C4-2B (cell line): ENCODE measurements around the gene DHRS7B.
"Not testable (repeated sequence)": the region's sequence is repeated elsewhere in the genome, so short reads cannot be mapped to it uniquely, and the experiment has no call there.

Experiments
- H3K27ac ChIP-seq: fragments of 450-650 bp; 2 replicates; pipeline ENCODE4 v1.5.1; 2017
- ZFX ChIP-seq: fragments of 450-650 bp; IDR thresholded peaks from 2 replicates; pipeline ENCODE4 v1.6.1; 2017
- TF ChIP-seq, protein P1 (sequence below): fragments of 450-650 bp; conservative IDR thresholded peaks from 2 replicates; pipeline ENCODE4 v1.5.1; 2017; ENCODE audit warnings: mild to moderate bottlenecking

The DHRS7B gene, protein sequence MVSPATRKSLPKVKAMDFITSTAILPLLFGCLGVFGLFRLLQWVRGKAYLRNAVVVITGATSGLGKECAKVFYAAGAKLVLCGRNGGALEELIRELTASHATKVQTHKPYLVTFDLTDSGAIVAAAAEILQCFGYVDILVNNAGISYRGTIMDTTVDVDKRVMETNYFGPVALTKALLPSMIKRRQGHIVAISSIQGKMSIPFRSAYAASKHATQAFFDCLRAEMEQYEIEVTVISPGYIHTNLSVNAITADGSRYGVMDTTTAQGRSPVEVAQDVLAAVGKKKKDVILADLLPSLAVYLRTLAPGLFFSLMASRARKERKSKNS

DNA sequence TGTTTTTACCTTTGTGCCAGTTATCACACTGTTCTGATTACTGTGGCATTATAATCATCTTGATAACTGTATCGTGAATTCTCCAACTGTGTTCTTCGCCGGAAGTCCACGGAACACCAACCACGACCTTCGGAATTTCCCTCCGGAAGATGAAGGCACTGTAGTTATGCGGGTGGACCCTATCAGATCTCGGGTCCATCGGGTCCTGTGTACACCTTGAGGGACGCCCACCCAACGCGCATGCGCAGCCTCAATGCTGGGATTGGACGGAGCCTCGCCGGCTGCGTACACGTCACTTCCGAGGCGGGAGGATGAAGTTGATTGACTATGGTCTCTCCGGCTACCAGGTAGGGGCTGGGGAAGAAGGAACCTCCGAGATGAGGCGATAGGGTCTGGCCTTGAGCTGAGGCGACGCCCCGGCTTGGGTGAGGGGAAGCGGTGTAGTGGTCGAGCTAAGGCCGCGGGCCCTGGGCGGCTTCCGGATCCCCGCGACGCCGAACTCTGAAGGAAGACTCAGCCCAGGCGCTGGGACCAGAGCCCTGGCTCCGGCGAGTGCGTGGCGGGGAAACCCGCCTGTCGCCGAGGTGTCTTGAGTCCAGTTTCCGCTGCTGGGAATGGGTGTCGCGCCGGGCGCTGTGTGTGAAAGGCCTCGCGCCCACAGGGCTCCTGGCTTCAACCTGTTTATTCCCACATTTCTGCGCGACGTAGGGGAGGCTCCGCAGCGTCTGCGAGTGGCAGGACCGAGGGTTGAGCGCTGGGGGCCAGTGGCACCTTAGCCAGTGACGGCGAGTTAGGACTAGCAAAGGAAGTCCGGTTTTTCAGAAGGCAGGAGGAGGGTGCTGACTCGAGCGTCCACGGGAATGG is at the start of gene DHRS7B:
Gene DHRS7B, plus strand, starts transcription at position 320 of the 864 bp plus-strand sequence. Its CDS starts 8 bp downstream, at position 328.
- peak; percentile 36 for TF ChIP-seq ZFX
- TF ChIP-seq, protein P1, sequence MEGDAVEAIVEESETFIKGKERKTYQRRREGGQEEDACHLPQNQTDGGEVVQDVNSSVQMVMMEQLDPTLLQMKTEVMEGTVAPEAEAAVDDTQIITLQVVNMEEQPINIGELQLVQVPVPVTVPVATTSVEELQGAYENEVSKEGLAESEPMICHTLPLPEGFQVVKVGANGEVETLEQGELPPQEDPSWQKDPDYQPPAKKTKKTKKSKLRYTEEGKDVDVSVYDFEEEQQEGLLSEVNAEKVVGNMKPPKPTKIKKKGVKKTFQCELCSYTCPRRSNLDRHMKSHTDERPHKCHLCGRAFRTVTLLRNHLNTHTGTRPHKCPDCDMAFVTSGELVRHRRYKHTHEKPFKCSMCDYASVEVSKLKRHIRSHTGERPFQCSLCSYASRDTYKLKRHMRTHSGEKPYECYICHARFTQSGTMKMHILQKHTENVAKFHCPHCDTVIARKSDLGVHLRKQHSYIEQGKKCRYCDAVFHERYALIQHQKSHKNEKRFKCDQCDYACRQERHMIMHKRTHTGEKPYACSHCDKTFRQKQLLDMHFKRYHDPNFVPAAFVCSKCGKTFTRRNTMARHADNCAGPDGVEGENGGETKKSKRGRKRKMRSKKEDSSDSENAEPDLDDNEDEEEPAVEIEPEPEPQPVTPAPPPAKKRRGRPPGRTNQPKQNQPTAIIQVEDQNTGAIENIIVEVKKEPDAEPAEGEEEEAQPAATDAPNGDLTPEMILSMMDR, result no peak
- H3K27ac ChIP-seq, result peak within 1 kb of the TSS; percentile 87

DNA sequence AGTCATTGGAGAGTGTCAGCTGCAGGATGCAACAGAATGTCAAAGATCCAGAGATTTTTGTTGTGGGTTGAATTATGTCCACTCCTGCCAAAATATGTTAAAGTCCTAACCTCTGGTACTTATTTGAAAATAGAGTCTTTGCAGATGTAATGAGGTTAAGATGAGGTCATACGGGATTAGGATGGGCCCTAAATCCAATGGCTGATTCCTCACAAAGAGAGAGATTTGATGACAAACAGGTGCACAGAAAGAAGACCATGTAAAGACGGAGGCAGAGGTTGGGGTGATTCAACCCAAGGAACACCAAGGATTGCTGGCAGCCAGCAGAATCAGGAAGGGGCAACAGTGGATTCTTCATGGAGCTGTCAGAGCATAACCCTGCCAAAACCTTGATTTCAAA is 49.5 kb upstream of the DHRS7B start:
- no peak for TF ChIP-seq ZFX
- TF ChIP-seq, protein P1, result no peak
- no peak overlapping the region for H3K27ac ChIP-seq

DNA sequence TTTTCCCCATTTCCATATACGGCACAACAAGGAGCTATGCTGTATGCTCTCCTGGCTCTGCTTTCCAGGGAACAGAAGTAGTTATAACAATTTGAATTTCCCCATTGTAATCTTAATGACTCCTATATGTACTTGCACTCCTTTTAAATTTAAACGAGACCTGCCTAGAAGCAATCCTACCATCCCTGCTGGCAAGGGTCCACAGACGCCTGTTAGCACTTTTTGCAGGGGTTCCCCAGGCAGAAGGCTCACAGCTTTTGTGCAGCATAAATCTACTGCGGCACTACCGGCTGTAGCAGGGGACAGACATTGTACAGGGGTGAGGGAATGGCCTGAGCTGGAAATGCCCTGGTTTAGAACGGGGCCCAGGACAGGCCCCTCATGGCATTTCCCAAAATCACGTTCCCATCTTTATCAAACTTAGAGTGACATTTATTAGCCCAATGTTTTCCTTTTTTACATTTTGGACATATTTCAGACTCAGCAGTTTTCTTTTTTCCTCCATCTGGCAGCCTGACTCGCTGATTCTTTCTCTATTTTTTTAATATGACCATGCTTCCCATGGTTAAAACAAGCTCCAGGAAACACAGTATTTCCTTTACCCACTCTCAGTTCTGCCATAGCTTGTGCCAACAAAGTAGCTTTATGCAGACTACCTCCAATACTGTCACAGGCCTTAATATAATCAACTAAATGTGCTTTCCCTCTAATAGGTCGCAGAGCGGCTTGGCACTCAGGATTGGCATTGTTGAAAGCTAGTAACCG is 48.6 kb upstream of the DHRS7B start:
- TF ChIP-seq, protein P1, result no peak
- no peak for TF ChIP-seq ZFX
- no peak overlapping the region for H3K27ac ChIP-seq

DNA sequence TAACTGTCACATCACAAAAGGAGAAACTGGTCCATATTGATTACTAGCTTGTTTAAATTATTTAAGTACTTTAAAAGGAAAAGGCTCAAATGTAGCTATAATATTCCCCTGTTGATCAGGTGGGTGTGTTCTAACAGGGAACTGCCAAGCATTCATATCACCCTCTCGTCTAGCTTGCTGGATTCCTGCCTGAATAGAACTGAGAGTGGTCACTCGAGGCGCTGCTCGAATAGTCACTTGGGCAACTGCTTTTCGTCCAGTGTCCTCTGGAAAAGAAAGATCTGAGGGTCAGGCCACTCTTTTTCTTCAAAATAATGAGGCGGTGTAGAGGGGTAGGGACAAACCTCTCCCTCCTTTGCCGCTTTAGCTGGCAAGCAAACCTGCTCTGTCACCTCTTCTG is 47.6 kb upstream of the DHRS7B start:
- TF ChIP-seq, protein P1, result no peak
- TF ChIP-seq ZFX, result no peak
- H3K27ac ChIP-seq, result no peak overlapping the region

DNA sequence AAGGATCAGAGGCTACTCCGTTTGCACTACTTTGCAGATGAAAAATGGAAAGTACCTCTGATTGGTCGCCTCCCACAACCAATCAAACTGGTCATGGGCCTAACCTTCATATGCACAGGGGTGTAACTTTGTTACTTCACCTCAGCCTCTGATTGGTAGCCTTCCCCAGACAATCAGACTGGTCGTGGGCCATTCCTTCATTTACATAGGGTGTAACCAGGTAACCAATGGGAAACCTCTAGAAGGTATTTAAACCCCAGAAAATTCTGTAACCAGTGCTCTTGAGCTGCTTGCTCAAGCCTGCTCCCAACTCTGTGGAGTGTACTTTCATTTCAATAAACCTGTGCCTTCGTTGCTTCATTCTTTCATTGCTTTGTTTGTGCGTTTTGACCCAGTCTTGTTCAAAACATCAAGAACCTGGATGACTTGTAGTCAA is 44.7 kb upstream of the DHRS7B start:
- no peak for TF ChIP-seq ZFX
- TF ChIP-seq, protein P1, result no peak
- no peak overlapping the region for H3K27ac ChIP-seq

DNA sequence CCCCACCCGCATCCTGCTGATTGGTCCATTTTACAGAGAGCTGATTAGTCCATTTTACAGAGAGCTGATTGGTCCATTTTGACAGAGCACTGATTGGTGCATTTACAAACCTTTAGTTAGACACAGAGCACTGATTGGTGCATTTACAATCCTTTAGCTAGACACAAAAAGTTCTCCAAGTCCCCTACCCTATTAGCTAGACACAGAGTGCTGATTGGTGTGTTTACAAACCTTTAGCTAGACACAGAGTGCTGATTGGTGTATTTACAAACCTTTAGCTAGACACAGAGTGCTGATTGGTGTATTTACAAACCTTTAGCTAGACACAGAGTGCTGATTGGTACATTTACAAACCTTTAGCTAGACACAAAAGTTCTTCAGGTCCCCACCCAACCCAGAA is 41.5 kb upstream of the DHRS7B start:
- H3K27ac ChIP-seq, result not testable (repeated sequence)

DNA sequence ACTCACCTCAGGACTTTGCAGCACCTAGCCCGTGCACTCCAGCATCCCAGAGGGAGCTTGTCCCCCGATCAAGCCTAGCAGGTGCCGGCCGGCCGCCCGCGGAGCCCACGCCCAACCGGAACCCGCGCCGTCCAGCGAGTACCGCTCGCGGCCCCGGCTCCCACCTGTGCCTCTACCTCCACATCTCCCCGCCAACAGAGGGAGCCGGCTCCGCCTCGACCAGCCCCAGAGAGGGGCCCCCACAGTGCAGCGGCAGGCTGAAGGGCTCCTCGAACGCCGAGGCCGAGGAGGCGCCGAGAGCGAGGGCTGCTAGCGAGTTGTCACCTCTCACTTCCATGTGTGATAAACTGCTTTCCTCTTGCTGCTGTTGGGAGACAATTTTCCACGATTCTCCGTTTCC is 41.1 kb upstream of the DHRS7B start:
- TF ChIP-seq, protein P1, result no peak
- no peak for TF ChIP-seq ZFX
- H3K27ac ChIP-seq, result no peak overlapping the region
